Transverse colon (tissue), 4 donors: ENCODE results near the gene ZNF264.

Source experiments
- EP300 ChIP-seq: sonication (generic); formaldehyde crosslinking; IDR thresholded peaks from one replicate; pipeline ENCODE4 v1.6.1; 2017; ENCODE audit warnings: antibody characterized with exemption, low read depth
- POLR2A ChIP-seq: fragments of 450-650 bp; IDR thresholded peaks from one replicate; pipeline ENCODE4 v1.6.1; 2016; ENCODE audit warnings: antibody characterized with exemption, mild to moderate bottlenecking, moderate library complexity
- POLR2AphosphoS5 ChIP-seq, 3 donors: sonication (generic); formaldehyde crosslinking; IDR thresholded peaks; one replicate each; pipeline ENCODE4 v1.6.1; 2016; ENCODE audit warnings: antibody characterized with exemption in 3 of 3
- TF ChIP-seq, protein P1 (sequence below), 5 experiments: fragments of 200-600 bp in 3 of 5; fragments of 450-650 bp in 2 of 5; sonication (generic) in 3 of 5; IDR thresholded peaks; 1 replicate in 2 of 5; 2 replicates in 3 of 5; pipeline ENCODE4 v1.5.1; 2016 to 2017; ENCODE audit warnings: antibody characterized with exemption in 5 of 5, inconsistent platforms in 3 of 5, mild to moderate bottlenecking in 2 of 5, moderate library complexity in 1 of 5

DNA sequence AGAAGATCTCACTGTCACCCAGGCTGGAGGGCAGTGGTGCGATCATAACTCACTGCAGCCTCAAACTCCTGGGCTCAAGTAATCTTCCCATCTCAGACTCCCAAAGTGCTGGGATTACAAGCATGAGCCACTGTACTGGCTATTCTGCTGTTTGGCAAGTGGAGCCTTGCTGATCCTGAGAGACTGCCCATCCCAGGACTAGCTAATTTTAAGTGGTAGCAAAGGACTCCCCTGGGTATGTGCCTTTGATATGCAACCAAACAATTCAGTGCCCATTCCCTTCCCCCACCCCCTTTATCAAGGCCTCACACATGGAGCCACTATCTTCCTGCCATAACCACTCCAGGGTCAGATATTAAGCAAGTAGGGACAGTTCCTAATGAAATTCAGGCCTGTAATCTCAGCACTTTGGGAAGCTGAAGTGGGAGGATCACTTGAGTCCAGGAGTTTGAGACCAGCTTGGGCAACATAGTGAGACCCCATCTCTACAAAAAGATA lies 72.0 kb downstream of the ZNF264 start:
- TF ChIP-seq, protein P1, sequence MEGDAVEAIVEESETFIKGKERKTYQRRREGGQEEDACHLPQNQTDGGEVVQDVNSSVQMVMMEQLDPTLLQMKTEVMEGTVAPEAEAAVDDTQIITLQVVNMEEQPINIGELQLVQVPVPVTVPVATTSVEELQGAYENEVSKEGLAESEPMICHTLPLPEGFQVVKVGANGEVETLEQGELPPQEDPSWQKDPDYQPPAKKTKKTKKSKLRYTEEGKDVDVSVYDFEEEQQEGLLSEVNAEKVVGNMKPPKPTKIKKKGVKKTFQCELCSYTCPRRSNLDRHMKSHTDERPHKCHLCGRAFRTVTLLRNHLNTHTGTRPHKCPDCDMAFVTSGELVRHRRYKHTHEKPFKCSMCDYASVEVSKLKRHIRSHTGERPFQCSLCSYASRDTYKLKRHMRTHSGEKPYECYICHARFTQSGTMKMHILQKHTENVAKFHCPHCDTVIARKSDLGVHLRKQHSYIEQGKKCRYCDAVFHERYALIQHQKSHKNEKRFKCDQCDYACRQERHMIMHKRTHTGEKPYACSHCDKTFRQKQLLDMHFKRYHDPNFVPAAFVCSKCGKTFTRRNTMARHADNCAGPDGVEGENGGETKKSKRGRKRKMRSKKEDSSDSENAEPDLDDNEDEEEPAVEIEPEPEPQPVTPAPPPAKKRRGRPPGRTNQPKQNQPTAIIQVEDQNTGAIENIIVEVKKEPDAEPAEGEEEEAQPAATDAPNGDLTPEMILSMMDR (IDR thresholded peaks at IDR 0.05): no peak
- no peak for TF ChIP-seq POLR2AphosphoS5 (IDR thresholded peaks at IDR 0.05)
- no peak for TF ChIP-seq POLR2A
- TF ChIP-seq EP300: no peak
